Kidney epithelial cell (primary cell): ENCODE data around the gene SH3BP2. TPM values are rescaled to one million over a fixed set of nuclear protein-coding genes. Genes with fewer than 3 reads are reported as not detected.

Experiments
- DNase-seq: peaks from one replicate; pipeline ENCODE4 v3.0.0-alpha.2; 2010; ENCODE audit warnings: low read depth
- H3K27me3 ChIP-seq: 2 replicates; pipeline ENCODE4 v1.6.0; 2011; ENCODE audit warnings: low read length; ENCODE audit not compliant: control insufficient read depth, insufficient read depth
- H3K36me3 ChIP-seq: 2 replicates; pipeline ENCODE4 v1.5.1; 2011; ENCODE audit warnings: low read length; ENCODE audit not compliant: control insufficient read depth, insufficient read depth
- H3K4me3 ChIP-seq: 2 replicates; pipeline ENCODE4 v1.5.1; 2011; ENCODE audit warnings: low read depth, mild to moderate bottlenecking, control low read depth, low read length
- CTCF ChIP-seq: IDR thresholded peaks from 2 replicates; pipeline ENCODE4 v1.5.1; 2011; ENCODE audit warnings: mild to moderate bottlenecking, moderate library complexity, low read length, control low read depth, inconsistent platforms; ENCODE audit not compliant: insufficient read depth, poor library complexity, severe bottlenecking
- total RNA-seq: library from RNA; depleted of rRNA; stranded (reverse); fragments of >200 nt; gene quantifications from 2 replicates; pipeline ENCODE4 v1.2.3, GENCODE V29; 2015

The SH3BP2 gene
- total RNA-seq, 1 donor from 2014 or later: 62.7 TPM

- H3K27me3 ChIP-seq: no peaks in the 10 kb centered on the region
- no peak for DNase-seq
- peaks cover 3% of the 10 kb centered on the region for H3K36me3 ChIP-seq
- no peak overlapping the region for H3K4me3 ChIP-seq
- TF ChIP-seq CTCF: no peak
Measured at GRCh38 chr4:2878346-2878745, 85.5 kb downstream of the SH3BP2 start.

- Histone ChIP-seq H3K27me3 (no peaks in the 10 kb centered on the region), H3K4me3 (no peak overlapping the region), H3K36me3 (peaks cover 3% of the 10 kb centered on the region)
- DNase-seq: no peak
- no peak for TF ChIP-seq CTCF
Measured at GRCh38 chr4:2879026-2879425, 86.1 kb downstream of the SH3BP2 start.

- no peak for TF ChIP-seq CTCF
- peaks cover 5% of the 10 kb centered on the region for H3K36me3 ChIP-seq
Measured at GRCh38 chr4:2881431-2881830, 88.5 kb downstream of the SH3BP2 start.

GRCh38 chr4:2882341-2882740 is 89.5 kb downstream of the SH3BP2 start:
- TF ChIP-seq CTCF: no peak
- H3K36me3 ChIP-seq: peaks cover 5% of the 10 kb centered on the region
- no peak overlapping the region for H3K4me3 ChIP-seq
- H3K27me3 ChIP-seq: no peaks in the 10 kb centered on the region
- no peak for DNase-seq

More at GRCh38 chr4:2881431-2881830, 88.5 kb downstream of the SH3BP2 start:
- Histone ChIP-seq H3K27me3 (no peaks in the 10 kb centered on the region), H3K4me3 (no peak overlapping the region)
- no peak for DNase-seq

- peaks cover 2% of the 10 kb centered on the region for H3K36me3 ChIP-seq
- no peak for DNase-seq
- no peaks in the 10 kb centered on the region for H3K27me3 ChIP-seq
- TF ChIP-seq CTCF: no peak
- H3K4me3 ChIP-seq: no peak overlapping the region
Measured at GRCh38 chr4:2886161-2886560, 93.3 kb downstream of the SH3BP2 start.

- Histone ChIP-seq H3K4me3 (no peak overlapping the region), H3K36me3 (peaks cover 2% of the 10 kb centered on the region), H3K27me3 (no peaks in the 10 kb centered on the region)
- TF ChIP-seq CTCF: no peak
- DNase-seq: no peak
Measured at GRCh38 chr4:2886622-2887021, 93.7 kb downstream of the SH3BP2 start.
